Activated T-cell treated with anti-CD3 and anti-CD28 coated beads, Interleukin-2, amount 50 U/mL, for 4 hours (primary cell): Measurements from ENCODE around the gene ZNF212. TPM values are rescaled to one million over a fixed set of nuclear protein-coding genes. Genes with fewer than 3 reads are reported as not detected.

Experiments used
- ATAC-seq, 2 donors: fragments of 200-7000 bp; cut with Tn5 transposase; one replicate each; pipeline ENCODE4 v1.10.0; 2021
- DNase-seq: peaks from one replicate; pipeline ENCODE4 v3.0.0-alpha.2; 2020
- H3K27me3 Mint-ChIP-seq: one replicate; pipeline ENCODE4 v1.8.0; 2021; ENCODE audit warnings: low read depth, mixed read lengths
- H3K36me3 Mint-ChIP-seq: one replicate; pipeline ENCODE4 v1.8.0; 2022; ENCODE audit warnings: mixed read lengths; ENCODE audit not compliant: insufficient read depth
- H3K4me1 Mint-ChIP-seq: one replicate; pipeline ENCODE4 v1.8.0; 2021; ENCODE audit warnings: low read depth, mixed read lengths
- H3K4me3 Mint-ChIP-seq: one replicate; pipeline ENCODE4 v1.8.0; 2021; ENCODE audit warnings: mild to moderate bottlenecking, moderate library complexity, mixed read lengths
- H3K9me3 Mint-ChIP-seq: one replicate; pipeline ENCODE4 v1.8.0; 2021; ENCODE audit warnings: mixed read lengths
- total RNA-seq, 3 donors: library from RNA; stranded (reverse); gene quantifications; one replicate each; pipeline ENCODE4 v1.2.1, GENCODE V29; 2021

ZNF212 gene
- total RNA-seq, 3 donors from 2014 or later = 19.3 to 22.4 (median 20.5) TPM

GRCh38 chr7:149293946-149294633 is 54.6 kb downstream of the ZNF212 start:
- DNase-seq (no peak), ATAC-seq (no peak)
- Mint-ChIP-seq H3K36me3 (peaks cover 9% of the 10 kb centered on the region), H3K9me3 (no peaks in the 10 kb centered on the region), H3K4me3 (no peak overlapping the region), H3K27me3 (no peaks in the 10 kb centered on the region), H3K4me1 (peaks cover 5% of the 10 kb centered on the region)

DNA sequence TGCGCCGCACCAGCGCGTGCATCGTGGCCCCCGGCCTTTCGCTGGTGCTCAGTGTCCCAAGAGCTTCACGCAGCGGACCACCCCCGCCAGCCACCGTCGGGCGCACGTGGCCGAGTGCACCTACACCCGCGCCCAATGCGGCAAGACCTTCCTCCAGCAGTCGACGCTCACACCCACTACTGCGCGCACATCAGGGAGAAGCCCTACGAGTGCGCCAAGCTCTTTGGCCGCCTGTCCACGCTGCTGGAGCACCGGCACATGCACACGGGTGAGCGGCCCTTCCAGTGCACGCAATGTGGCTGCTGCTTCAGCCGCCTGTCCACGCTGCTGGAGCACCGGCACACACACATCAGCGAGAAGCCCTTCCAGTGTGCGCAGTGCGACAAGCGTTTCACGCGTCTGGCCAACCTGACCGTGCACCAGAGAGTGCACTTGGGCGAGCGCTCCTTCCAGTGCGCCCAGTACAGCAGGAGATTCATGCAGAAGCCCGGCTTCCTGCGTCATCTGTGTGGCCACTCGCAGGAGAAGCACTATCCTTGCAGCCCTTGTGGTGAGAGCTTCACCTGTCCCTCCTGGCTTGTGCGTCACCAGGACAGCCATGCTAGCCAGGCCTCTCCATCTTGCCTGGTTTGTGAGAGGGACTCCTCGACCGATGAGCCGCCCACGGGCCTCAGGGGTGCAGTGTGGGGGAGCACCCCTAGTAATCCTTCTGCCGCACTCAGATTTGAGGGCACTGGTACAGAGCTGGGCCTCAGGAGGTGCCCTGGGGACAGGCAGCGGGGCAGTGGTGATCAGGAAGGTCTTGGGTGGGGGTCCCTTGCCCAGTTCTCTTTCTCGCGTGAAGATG is 55.4 kb downstream of the ZNF212 start:
- H3K27me3 Mint-ChIP-seq = no peaks in the 10 kb centered on the region
- H3K36me3 Mint-ChIP-seq = peaks cover 9% of the 10 kb centered on the region
- H3K4me3 Mint-ChIP-seq = no peak overlapping the region
- ATAC-seq (no peak), DNase-seq (no peak)
- H3K9me3 Mint-ChIP-seq = no peaks in the 10 kb centered on the region
- H3K4me1 Mint-ChIP-seq = peaks cover 5% of the 10 kb centered on the region

GRCh38 chr7:149295481-149295850 is 56.0 kb downstream of the ZNF212 start:
- Mint-ChIP-seq H3K9me3 (no peaks in the 10 kb centered on the region), H3K4me1 (peaks cover 5% of the 10 kb centered on the region), H3K4me3 (no peak overlapping the region), H3K27me3 (no peaks in the 10 kb centered on the region), H3K36me3 (peaks cover 9% of the 10 kb centered on the region)
- ATAC-seq = no peak
- DNase-seq = no peak

DNA sequence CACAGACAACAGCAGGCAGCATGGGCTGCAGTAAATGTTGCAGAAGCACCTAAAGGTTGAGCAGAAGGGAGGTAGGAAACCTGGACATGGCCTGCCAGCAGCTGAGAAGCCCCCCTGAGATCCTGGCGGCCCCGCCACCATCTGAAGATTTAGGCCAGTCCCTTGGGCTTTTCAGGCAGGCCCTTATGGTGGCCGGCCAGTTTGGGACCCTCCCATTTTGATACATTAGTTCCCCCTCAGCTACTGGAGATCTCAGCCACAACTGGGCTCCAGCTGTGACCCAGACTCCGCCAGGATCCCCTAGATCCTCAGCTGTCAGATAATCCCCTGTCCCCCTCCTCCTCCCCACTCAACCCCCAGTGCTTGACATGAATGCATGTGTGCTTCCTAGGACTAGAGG is 56.9 kb downstream of the ZNF212 start:
- Mint-ChIP-seq H3K4me1 (peaks cover 5% of the 10 kb centered on the region), H3K9me3 (no peaks in the 10 kb centered on the region), H3K36me3 (peaks cover 7% of the 10 kb centered on the region), H3K27me3 (no peaks in the 10 kb centered on the region), H3K4me3 (no peak overlapping the region)
- DNase-seq (no peak), ATAC-seq (no peak)

- DNase-seq (no peak), ATAC-seq (peak; percentile 73 to 74)
- H3K4me3 Mint-ChIP-seq = no peak overlapping the region
- H3K27me3 Mint-ChIP-seq = no peaks in the 10 kb centered on the region
- H3K9me3 Mint-ChIP-seq = no peaks in the 10 kb centered on the region
- peaks cover 5% of the 10 kb centered on the region for H3K4me1 Mint-ChIP-seq
- peaks cover 7% of the 10 kb centered on the region for H3K36me3 Mint-ChIP-seq
Observed at GRCh38 chr7:149297034-149297755, 57.7 kb downstream of the ZNF212 start.

- Mint-ChIP-seq H3K4me3 (no peak overlapping the region), H3K27me3 (no peaks in the 10 kb centered on the region), H3K36me3 (no peaks in the 10 kb centered on the region), H3K4me1 (peaks cover 5% of the 10 kb centered on the region), H3K9me3 (no peaks in the 10 kb centered on the region)
- no peak for DNase-seq
- ATAC-seq = no peak
Observed at GRCh38 chr7:149300620-149301285, 61.3 kb downstream of the ZNF212 start.

DNA sequence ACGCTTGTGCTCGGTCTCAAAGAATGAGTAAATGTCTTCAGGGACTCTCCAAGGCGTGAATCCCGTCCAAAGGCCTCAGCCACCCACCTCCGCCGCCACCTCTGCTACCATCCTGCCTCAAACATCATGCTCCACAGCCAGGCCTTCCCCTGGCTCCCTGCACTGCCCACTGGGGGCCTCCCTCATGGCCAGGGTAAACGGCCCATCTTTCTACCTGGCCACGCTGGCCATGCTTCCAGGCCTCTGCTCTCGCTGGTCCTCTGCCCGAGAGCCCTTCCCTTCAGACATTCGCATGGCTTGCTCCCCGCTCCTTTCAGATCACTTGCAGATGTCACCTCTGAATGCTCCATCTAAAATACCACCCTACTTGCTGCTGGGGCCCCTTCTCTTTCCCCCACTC is 62.8 kb downstream of the ZNF212 start:
- H3K36me3 Mint-ChIP-seq = no peaks in the 10 kb centered on the region

GRCh38 chr7:149302865-149303264 is 63.4 kb downstream of the ZNF212 start:
- Mint-ChIP-seq H3K4me1 (no peaks in the 10 kb centered on the region), H3K4me3 (no peak overlapping the region), H3K27me3 (no peaks in the 10 kb centered on the region), H3K9me3 (no peaks in the 10 kb centered on the region), H3K36me3 (no peaks in the 10 kb centered on the region)
- ATAC-seq (no peak), DNase-seq (no peak)

More for the DNA sequence above, 62.8 kb downstream of the ZNF212 start:
- H3K9me3 Mint-ChIP-seq = no peaks in the 10 kb centered on the region
- ATAC-seq (no peak), DNase-seq (no peak)
- no peaks in the 10 kb centered on the region for H3K27me3 Mint-ChIP-seq
- H3K4me1 Mint-ChIP-seq = peaks cover under 1% of the 10 kb centered on the region
- H3K4me3 Mint-ChIP-seq = no peak overlapping the region

- DNase-seq (no peak), ATAC-seq (no peak)
- H3K4me3 Mint-ChIP-seq = no peak overlapping the region
- H3K9me3 Mint-ChIP-seq = no peaks in the 10 kb centered on the region
- no peaks in the 10 kb centered on the region for H3K4me1 Mint-ChIP-seq
- H3K27me3 Mint-ChIP-seq = no peaks in the 10 kb centered on the region
- no peaks in the 10 kb centered on the region for H3K36me3 Mint-ChIP-seq
Observed at GRCh38 chr7:149304006-149304405, 64.6 kb downstream of the ZNF212 start.

Other genes starting within 250 kb of the ZNF212 start
- gene PDIA4, start 211.1 kb upstream of the ZNF212 start, total RNA-seq = 100 to 1,000 TPM; 124 to 134 (median 131) TPM
- 1 to 10 TPM; 6.8 to 7.9 (median 7.3) TPM for gene ZNF786, start 148.9 kb upstream of the ZNF212 start, total RNA-seq
- gene ZNF425, start 113.3 kb upstream of the ZNF212 start, total RNA-seq = under 1 TPM; 0.43 to 0.61 (median 0.43) TPM
- 10 to 100 TPM; 15.8 to 17.1 (median 16.3) TPM for gene ZNF398, start 92.2 kb upstream of the ZNF212 start, total RNA-seq
- 10 to 100 TPM; 36.1 to 39.7 (median 38.3) TPM for gene ZNF282, start 44.1 kb upstream of the ZNF212 start, total RNA-seq
- 10 to 100 TPM; 24.0 to 28.5 (median 24.5) TPM for gene ZNF783, start 22.5 kb downstream of the ZNF212 start, total RNA-seq
- 10 to 100 TPM; 28.3 to 33.2 (median 29.3) TPM for gene ZNF777, start 221.4 kb downstream of the ZNF212 start, total RNA-seq